Suprapubic skin (tissue), 4 donors: ENCODE data around the gene ALDH9A1.

Source experiments
- CTCF ChIP-seq, 2 donors: fragments of 200-600 bp in 1 of 2; fragments of 450-650 bp in 1 of 2; sonication (generic) in 1 of 2; IDR thresholded peaks; one replicate each; pipeline ENCODE4 v1.5.1; 2016 to 2019; ENCODE audit warnings: antibody characterized with exemption in 2 of 2, mild to moderate bottlenecking in 1 of 2, moderate library complexity in 1 of 2
- POLR2A ChIP-seq, 2 donors: fragments of 450-650 bp; IDR thresholded peaks; one replicate each; pipeline ENCODE4 v1.6.1; 2017; ENCODE audit warnings: antibody characterized with exemption in 2 of 2, mild to moderate bottlenecking in 2 of 2, moderate library complexity in 2 of 2
- POLR2AphosphoS5 ChIP-seq, 3 donors: sonication (generic); formaldehyde crosslinking; IDR thresholded peaks; one replicate each; pipeline ENCODE4 v1.6.1; 2017; ENCODE audit warnings: antibody characterized with exemption in 3 of 3

- no peak for TF ChIP-seq CTCF (IDR thresholded peaks at IDR 0.05)
- no peak for TF ChIP-seq POLR2A (IDR thresholded peaks at IDR 0.05)
- TF ChIP-seq POLR2AphosphoS5 (IDR thresholded peaks at IDR 0.05) = no peak
Measured at GRCh38 chr1:165648919-165649572, 49.3 kb downstream of the ALDH9A1 start.
